H1 (cell line): Measurements from ENCODE around the gene CD38. TPM values are rescaled to one million over a fixed set of nuclear protein-coding genes. Genes with fewer than 3 reads are reported as not detected.

Source experiments
- HDAC2 ChIP-seq, 2 experiments: fragments of 300-600 bp in 1 of 2; sonication (generic) in 1 of 2; IDR thresholded peaks; 2 replicates each; pipeline ENCODE4 v1.6.1; 2011 to 2012; ENCODE audit warnings: low read depth in 2 of 2, low read length in 2 of 2, mild to moderate bottlenecking in 2 of 2, moderate library complexity in 2 of 2, borderline replicate concordance in 1 of 2, inconsistent platforms in 1 of 2
- JUN ChIP-seq: IDR thresholded peaks from 2 replicates; pipeline ENCODE4 v1.6.1; 2011; ENCODE audit warnings: low read depth, mild to moderate bottlenecking, improper control_type of control experiment, low read length
- POLR2AphosphoS5 ChIP-seq: IDR thresholded peaks from 2 replicates; pipeline ENCODE4 v1.6.1; 2011; ENCODE audit warnings: low read depth, low read length
- POU5F1 ChIP-seq: IDR thresholded peaks from 2 replicates; pipeline ENCODE4 v1.6.1; 2011; ENCODE audit warnings: low read depth, mild to moderate bottlenecking, low read length, moderate library complexity
- RFX5 ChIP-seq: IDR thresholded peaks from 2 replicates; pipeline ENCODE4 v1.6.1; 2011; ENCODE audit warnings: low read depth, low read length, improper control_type of control experiment, borderline replicate concordance
- TCF12 ChIP-seq: IDR thresholded peaks from 2 replicates; pipeline ENCODE4 v1.6.1; 2011; ENCODE audit warnings: low read depth, mild to moderate bottlenecking, low read length
- polyA plus RNA-seq, 7 experiments: library from polyadenylated mRNA; depleted of rRNA in 3 of 7; stranded (reverse) in 5 of 7; unstranded in 2 of 7; fragments of >200 nt in 5 of 7; fragments of 200-250 nt in 2 of 7; gene quantifications; 1 replicate in 5 of 7; 2 replicates in 1 of 7; 4 replicates in 1 of 7; pipeline versions ENCODE4 v1.2.1 to v1.2.3, GENCODE V29; 2011 to 2013; ENCODE audit warnings: missing spikeins in 2 of 7, mixed read lengths in 2 of 7
- total RNA-seq: library from RNA; stranded (reverse); fragmentation: NEBNext Ultra II Directional; extraction: Animal tissue kit (Norgen Biotek cat#: 25700); gene quantifications from 2 replicates; pipeline ENCODE4 v1.2.1, GENCODE V29; 2021
- TF ChIP-seq, protein P1 (sequence below): fragments of 300-600 bp; sonication (generic); IDR thresholded peaks from 2 replicates; pipeline ENCODE4 v1.7.1; 2012; ENCODE audit warnings: low read length, moderate library complexity, mild to moderate bottlenecking, inconsistent platforms; ENCODE audit not compliant: insufficient replicate concordance
- TF ChIP-seq, protein P2 (sequence below), 3 experiments: IDR thresholded peaks; 1 replicate in 2 of 3; 2 replicates in 1 of 3; pipeline versions ENCODE4 v1.5.1 to v1.6.1; 2011; ENCODE audit warnings: low read length in 3 of 3, mild to moderate bottlenecking in 3 of 3, inconsistent platforms in 2 of 3, low read depth in 1 of 3, moderate library complexity in 1 of 3; ENCODE audit not compliant: insufficient read depth in 1 of 3; ENCODE audit errors: control extremely low read depth in 1 of 3

The CD38 gene
- total and polyA plus RNA-seq, 2 of the 8 experiments (the other 6 are each of a cell fraction or from before 2014, with no cell fraction given): 0.14 to 0.24 TPM

DNA sequence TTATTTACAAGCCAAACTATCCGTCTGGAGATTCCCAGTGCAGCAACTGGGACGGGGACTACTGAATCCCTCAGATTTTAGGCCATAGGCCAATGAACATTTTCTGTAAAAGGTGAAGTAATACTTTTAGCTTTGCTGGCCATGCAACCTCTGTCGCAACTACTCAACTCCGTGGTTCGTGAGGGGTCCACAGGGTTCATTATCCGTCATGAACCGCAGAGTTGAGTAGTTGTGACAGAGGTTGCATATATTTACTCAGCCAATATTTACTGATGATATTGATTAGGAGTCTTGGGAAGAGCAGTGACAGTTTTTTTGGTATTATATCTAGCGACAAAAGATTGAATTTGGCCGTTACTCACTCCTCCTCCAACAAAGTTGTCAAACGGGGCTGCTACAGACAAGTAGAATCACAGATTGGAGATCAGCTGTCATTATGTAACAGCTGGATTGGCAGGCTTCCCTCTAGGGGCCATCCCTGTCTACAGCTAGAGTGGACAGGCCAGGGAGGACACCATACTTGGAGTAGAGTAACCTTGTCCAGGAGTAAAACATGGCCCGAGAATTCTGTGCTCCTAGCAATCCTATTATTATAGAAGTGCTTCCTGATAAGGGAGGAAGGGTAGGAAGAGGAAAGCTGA is 37.2 kb upstream of the CD38 start (continued):
- TF ChIP-seq, protein P1, sequence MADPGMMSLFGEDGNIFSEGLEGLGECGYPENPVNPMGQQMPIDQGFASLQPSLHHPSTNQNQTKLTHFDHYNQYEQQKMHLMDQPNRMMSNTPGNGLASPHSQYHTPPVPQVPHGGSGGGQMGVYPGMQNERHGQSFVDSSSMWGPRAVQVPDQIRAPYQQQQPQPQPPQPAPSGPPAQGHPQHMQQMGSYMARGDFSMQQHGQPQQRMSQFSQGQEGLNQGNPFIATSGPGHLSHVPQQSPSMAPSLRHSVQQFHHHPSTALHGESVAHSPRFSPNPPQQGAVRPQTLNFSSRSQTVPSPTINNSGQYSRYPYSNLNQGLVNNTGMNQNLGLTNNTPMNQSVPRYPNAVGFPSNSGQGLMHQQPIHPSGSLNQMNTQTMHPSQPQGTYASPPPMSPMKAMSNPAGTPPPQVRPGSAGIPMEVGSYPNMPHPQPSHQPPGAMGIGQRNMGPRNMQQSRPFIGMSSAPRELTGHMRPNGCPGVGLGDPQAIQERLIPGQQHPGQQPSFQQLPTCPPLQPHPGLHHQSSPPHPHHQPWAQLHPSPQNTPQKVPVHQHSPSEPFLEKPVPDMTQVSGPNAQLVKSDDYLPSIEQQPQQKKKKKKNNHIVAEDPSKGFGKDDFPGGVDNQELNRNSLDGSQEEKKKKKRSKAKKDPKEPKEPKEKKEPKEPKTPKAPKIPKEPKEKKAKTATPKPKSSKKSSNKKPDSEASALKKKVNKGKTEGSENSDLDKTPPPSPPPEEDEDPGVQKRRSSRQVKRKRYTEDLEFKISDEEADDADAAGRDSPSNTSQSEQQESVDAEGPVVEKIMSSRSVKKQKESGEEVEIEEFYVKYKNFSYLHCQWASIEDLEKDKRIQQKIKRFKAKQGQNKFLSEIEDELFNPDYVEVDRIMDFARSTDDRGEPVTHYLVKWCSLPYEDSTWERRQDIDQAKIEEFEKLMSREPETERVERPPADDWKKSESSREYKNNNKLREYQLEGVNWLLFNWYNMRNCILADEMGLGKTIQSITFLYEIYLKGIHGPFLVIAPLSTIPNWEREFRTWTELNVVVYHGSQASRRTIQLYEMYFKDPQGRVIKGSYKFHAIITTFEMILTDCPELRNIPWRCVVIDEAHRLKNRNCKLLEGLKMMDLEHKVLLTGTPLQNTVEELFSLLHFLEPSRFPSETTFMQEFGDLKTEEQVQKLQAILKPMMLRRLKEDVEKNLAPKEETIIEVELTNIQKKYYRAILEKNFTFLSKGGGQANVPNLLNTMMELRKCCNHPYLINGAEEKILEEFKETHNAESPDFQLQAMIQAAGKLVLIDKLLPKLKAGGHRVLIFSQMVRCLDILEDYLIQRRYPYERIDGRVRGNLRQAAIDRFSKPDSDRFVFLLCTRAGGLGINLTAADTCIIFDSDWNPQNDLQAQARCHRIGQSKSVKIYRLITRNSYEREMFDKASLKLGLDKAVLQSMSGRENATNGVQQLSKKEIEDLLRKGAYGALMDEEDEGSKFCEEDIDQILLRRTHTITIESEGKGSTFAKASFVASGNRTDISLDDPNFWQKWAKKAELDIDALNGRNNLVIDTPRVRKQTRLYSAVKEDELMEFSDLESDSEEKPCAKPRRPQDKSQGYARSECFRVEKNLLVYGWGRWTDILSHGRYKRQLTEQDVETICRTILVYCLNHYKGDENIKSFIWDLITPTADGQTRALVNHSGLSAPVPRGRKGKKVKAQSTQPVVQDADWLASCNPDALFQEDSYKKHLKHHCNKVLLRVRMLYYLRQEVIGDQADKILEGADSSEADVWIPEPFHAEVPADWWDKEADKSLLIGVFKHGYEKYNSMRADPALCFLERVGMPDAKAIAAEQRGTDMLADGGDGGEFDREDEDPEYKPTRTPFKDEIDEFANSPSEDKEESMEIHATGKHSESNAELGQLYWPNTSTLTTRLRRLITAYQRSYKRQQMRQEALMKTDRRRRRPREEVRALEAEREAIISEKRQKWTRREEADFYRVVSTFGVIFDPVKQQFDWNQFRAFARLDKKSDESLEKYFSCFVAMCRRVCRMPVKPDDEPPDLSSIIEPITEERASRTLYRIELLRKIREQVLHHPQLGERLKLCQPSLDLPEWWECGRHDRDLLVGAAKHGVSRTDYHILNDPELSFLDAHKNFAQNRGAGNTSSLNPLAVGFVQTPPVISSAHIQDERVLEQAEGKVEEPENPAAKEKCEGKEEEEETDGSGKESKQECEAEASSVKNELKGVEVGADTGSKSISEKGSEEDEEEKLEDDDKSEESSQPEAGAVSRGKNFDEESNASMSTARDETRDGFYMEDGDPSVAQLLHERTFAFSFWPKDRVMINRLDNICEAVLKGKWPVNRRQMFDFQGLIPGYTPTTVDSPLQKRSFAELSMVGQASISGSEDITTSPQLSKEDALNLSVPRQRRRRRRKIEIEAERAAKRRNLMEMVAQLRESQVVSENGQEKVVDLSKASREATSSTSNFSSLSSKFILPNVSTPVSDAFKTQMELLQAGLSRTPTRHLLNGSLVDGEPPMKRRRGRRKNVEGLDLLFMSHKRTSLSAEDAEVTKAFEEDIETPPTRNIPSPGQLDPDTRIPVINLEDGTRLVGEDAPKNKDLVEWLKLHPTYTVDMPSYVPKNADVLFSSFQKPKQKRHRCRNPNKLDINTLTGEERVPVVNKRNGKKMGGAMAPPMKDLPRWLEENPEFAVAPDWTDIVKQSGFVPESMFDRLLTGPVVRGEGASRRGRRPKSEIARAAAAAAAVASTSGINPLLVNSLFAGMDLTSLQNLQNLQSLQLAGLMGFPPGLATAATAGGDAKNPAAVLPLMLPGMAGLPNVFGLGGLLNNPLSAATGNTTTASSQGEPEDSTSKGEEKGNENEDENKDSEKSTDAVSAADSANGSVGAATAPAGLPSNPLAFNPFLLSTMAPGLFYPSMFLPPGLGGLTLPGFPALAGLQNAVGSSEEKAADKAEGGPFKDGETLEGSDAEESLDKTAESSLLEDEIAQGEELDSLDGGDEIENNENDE: no peak
- TF ChIP-seq JUN (no peak), HDAC2 (IDR thresholded peaks at IDR 0.05; ENCODE audit: borderline replicate concordance in 1 of 2, low read depth in 2 of 2, low read length in 2 of 2) (no peak), POU5F1 (no peak), TCF12 (no peak), RFX5 (no peak), POLR2AphosphoS5 (no peak)
- TF ChIP-seq, protein P2, sequence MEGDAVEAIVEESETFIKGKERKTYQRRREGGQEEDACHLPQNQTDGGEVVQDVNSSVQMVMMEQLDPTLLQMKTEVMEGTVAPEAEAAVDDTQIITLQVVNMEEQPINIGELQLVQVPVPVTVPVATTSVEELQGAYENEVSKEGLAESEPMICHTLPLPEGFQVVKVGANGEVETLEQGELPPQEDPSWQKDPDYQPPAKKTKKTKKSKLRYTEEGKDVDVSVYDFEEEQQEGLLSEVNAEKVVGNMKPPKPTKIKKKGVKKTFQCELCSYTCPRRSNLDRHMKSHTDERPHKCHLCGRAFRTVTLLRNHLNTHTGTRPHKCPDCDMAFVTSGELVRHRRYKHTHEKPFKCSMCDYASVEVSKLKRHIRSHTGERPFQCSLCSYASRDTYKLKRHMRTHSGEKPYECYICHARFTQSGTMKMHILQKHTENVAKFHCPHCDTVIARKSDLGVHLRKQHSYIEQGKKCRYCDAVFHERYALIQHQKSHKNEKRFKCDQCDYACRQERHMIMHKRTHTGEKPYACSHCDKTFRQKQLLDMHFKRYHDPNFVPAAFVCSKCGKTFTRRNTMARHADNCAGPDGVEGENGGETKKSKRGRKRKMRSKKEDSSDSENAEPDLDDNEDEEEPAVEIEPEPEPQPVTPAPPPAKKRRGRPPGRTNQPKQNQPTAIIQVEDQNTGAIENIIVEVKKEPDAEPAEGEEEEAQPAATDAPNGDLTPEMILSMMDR (IDR thresholded peaks at IDR 0.05; ENCODE audit: control extremely low read depth in 1 of 3, insufficient read depth in 1 of 3, low read depth in 1 of 3, low read length in 3 of 3): no peak
